Upper lobe of left lung (tissue), 4 donors: ENCODE results near the gene PAPOLG.

ENCODE experiments used
- CTCF ChIP-seq, 6 experiments: fragments of 450-650 bp in 4 of 6; fragments of 200-600 bp in 2 of 6; sonication (generic) in 2 of 6; IDR thresholded peaks; one replicate each; pipeline ENCODE4 v1.5.1; 2016 to 2019; ENCODE audit warnings: antibody characterized with exemption in 6 of 6
- EP300 ChIP-seq, 4 donors: sonication (generic); formaldehyde crosslinking; IDR thresholded peaks; one replicate each; pipeline ENCODE4 v1.5.1; 2017; ENCODE audit warnings: antibody characterized with exemption in 4 of 4, control low read depth in 2 of 4
- POLR2A ChIP-seq, 4 donors: fragments of 450-650 bp; IDR thresholded peaks; one replicate each; pipeline ENCODE4 v1.5.1; 2016 to 2017; ENCODE audit warnings: antibody characterized with exemption in 4 of 4, mild to moderate bottlenecking in 2 of 4
- POLR2AphosphoS5 ChIP-seq, 2 donors: sonication (generic); formaldehyde crosslinking; IDR thresholded peaks; one replicate each; pipeline ENCODE4 v1.5.1; 2017; ENCODE audit warnings: antibody characterized with exemption in 2 of 2

GRCh38 chr2:60818272-60818671 is 62.2 kb downstream of the PAPOLG start:
- TF ChIP-seq CTCF (IDR thresholded peaks at IDR 0.05) (peak in 2 of 6 experiments; percentile 12 to 14), POLR2A (IDR thresholded peaks at IDR 0.05) (no peak), POLR2AphosphoS5 (IDR thresholded peaks at IDR 0.05) (no peak), EP300 (IDR thresholded peaks at IDR 0.05) (no peak)
